ENCODE measurements around the gene EEIG2. TPM values are rescaled to one million over a fixed set of nuclear protein-coding genes. Genes with fewer than 3 reads are reported as not detected.

The EEIG2 gene
- polyA plus RNA-seq, 1 of the 3 experiments (the other 2 are of a cell fraction) = 2.9 TPM

DNA sequence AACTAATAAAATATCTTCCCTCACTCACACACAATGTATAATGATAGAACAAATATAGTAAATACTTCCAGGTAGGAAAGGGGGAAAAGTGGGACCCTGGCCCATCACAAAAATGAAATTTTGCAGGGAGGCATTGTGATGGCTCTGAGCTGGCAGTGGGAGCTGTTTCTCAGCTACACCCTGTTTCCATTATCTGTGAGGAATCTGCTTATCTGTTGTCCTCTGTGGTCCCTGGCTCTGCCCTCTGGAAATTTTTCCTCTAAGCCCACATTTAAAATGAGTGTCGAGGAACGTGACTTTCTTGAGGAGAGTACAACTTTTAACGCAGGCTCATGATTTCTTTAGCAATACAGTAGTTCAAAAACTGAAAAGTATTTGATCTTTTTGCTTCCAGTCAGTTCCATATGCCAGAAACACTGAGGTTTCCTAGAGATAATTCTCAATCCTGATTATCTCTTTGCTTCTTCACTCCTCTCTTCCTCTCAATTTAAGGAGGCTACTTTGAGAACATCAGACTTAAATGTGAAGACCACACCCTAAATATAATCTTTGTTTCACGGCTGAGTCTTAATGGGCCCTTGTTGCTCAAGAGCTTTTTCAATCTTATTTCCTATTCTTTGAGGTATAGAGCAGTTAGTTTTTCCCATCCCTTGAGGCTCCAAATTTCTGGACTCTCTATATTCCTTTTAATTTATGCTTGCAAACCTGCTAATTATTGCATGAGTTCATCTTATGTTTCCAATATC, 5.0 kb upstream of the EEIG2 start:
- H3K36me3 ChIP-seq (replicated peaks in 1 of 2; ENCODE audit: control insufficient read depth in 1 of 2, insufficient read depth in 2 of 2, low read length in 1 of 2) = no peaks in the 10 kb centered on the region
- no peaks in the 10 kb centered on the region for H3F3A ChIP-seq (replicated peaks; ENCODE audit: insufficient read depth)
- no peak for DNase-seq
- H3K79me2 ChIP-seq (ENCODE audit: insufficient read depth) = no peaks in the 10 kb centered on the region
- ChIA-PET CTCF (no interaction called here), POLR2A (no interaction called here)
- no peaks in the 10 kb centered on the region for H3K27me3 ChIP-seq (ENCODE audit: insufficient read depth)
- peaks cover 0 to 2% of the 10 kb centered on the region in 2 experiments; a peak in 2 of 4 replicates for H3K4me1 ChIP-seq (ENCODE audit: control insufficient read depth in 1 of 2, insufficient read depth in 2 of 2, low read depth in 1 of 2, low read length in 1 of 2)
- no peak overlapping the region for H3K4me2 ChIP-seq
- no peaks in the 10 kb centered on the region for H3K9me3 ChIP-seq
- no peak overlapping the region for H3K27ac ChIP-seq (ENCODE audit: low read depth in 2 of 2, low read length in 1 of 2)
- WGBS (ENCODE audit: low lambda C conversion rate) = 51% methylated on average over 4 of the region's 4 CpGs
- TF ChIP-seq, protein P1, sequence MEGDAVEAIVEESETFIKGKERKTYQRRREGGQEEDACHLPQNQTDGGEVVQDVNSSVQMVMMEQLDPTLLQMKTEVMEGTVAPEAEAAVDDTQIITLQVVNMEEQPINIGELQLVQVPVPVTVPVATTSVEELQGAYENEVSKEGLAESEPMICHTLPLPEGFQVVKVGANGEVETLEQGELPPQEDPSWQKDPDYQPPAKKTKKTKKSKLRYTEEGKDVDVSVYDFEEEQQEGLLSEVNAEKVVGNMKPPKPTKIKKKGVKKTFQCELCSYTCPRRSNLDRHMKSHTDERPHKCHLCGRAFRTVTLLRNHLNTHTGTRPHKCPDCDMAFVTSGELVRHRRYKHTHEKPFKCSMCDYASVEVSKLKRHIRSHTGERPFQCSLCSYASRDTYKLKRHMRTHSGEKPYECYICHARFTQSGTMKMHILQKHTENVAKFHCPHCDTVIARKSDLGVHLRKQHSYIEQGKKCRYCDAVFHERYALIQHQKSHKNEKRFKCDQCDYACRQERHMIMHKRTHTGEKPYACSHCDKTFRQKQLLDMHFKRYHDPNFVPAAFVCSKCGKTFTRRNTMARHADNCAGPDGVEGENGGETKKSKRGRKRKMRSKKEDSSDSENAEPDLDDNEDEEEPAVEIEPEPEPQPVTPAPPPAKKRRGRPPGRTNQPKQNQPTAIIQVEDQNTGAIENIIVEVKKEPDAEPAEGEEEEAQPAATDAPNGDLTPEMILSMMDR (IDR thresholded peaks at IDR 0.05) = no peak
- TF ChIP-seq RFX5 (IDR thresholded peaks at IDR 0.05; ENCODE audit: low read length) (no peak), EZH2phosphoT487 (IDR thresholded peaks at IDR 0.05; ENCODE audit: borderline replicate concordance, low read depth) (no peak), SIN3A (IDR thresholded peaks at IDR 0.05; ENCODE audit: borderline replicate concordance, low read depth, low read length) (no peak), FOXM1 (IDR thresholded peaks at IDR 0.05; ENCODE audit: low read depth) (no peak), RXRA (IDR thresholded peaks at IDR 0.05; ENCODE audit: borderline replicate concordance, low read depth) (no peak), CHD2 (IDR thresholded peaks at IDR 0.05; ENCODE audit: low read length, partially characterized antibody) (no peak), JUND (IDR thresholded peaks at IDR 0.05) (no peak), TCF12 (IDR thresholded peaks at IDR 0.05) (no peak), GATA2 (CRISPR knock-in tag; IDR thresholded peaks at IDR 0.05) (no peak), SMC3 (IDR thresholded peaks at IDR 0.05; ENCODE audit: low read depth, low read length) (no peak), FOSL2 (IDR thresholded peaks at IDR 0.05; ENCODE audit: borderline replicate concordance, low read depth) (no peak), NRF1 (IDR thresholded peaks at IDR 0.05; ENCODE audit: low read depth, low read length) (no peak), NFIC (IDR thresholded peaks at IDR 0.05; ENCODE audit: borderline replicate concordance) (no peak), RCOR1 (IDR thresholded peaks at IDR 0.05; ENCODE audit: low read length) (no peak), EP300 (IDR thresholded peaks at IDR 0.05; ENCODE audit: borderline replicate concordance in 1 of 2, low read depth in 1 of 2, low read length in 1 of 2) (no peak), MXI1 (IDR thresholded peaks at IDR 0.05; ENCODE audit: low read depth, low read length) (no peak), ELF1 (IDR thresholded peaks at IDR 0.05) (no peak)
- TF ChIP-seq, protein P2, sequence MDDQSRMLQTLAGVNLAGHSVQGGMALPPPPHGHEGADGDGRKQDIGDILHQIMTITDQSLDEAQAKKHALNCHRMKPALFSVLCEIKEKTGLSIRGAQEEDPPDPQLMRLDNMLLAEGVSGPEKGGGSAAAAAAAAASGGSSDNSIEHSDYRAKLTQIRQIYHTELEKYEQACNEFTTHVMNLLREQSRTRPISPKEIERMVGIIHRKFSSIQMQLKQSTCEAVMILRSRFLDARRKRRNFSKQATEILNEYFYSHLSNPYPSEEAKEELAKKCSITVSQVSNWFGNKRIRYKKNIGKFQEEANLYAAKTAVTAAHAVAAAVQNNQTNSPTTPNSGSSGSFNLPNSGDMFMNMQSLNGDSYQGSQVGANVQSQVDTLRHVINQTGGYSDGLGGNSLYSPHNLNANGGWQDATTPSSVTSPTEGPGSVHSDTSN (IDR thresholded peaks at IDR 0.05) = no peak
- TF ChIP-seq, protein P3, sequence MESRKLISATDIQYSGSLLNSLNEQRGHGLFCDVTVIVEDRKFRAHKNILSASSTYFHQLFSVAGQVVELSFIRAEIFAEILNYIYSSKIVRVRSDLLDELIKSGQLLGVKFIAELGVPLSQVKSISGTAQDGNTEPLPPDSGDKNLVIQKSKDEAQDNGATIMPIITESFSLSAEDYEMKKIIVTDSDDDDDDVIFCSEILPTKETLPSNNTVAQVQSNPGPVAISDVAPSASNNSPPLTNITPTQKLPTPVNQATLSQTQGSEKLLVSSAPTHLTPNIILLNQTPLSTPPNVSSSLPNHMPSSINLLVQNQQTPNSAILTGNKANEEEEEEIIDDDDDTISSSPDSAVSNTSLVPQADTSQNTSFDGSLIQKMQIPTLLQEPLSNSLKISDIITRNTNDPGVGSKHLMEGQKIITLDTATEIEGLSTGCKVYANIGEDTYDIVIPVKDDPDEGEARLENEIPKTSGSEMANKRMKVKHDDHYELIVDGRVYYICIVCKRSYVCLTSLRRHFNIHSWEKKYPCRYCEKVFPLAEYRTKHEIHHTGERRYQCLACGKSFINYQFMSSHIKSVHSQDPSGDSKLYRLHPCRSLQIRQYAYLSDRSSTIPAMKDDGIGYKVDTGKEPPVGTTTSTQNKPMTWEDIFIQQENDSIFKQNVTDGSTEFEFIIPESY (IDR thresholded peaks at IDR 0.05; ENCODE audit: borderline replicate concordance, low read depth) = no peak
- no peak overlapping the region for H3K4me3 ChIP-seq (ENCODE audit: low read depth in 2 of 2, low read length in 1 of 2)
- H4K20me1 ChIP-seq (ENCODE audit: insufficient read depth) = no peaks in the 10 kb centered on the region
- H2AFZ ChIP-seq (ENCODE audit: low read depth) = no peak overlapping the region
- H3K9me2 ChIP-seq = no peaks in the 10 kb centered on the region
- H3K9ac ChIP-seq = no peak overlapping the region

Data from SK-N-SH (cell line).